ENCODE measurements around the gene C2.

GRCh38 chr6:31886541-31886991 is 41.0 kb upstream of the C2 start:
- TF ChIP-seq EZH2 (IDR thresholded peaks at IDR 0.05; ENCODE audit: insufficient read depth, poor library complexity, severe bottlenecking): no peak
- TF ChIP-seq EZH2phosphoT487 (IDR thresholded peaks at IDR 0.05; ENCODE audit: insufficient read depth, low read depth): no peak
